ENCODE data around the gene ANKRD37. TPM values are rescaled to one million over a fixed set of nuclear protein-coding genes. Genes with fewer than 3 reads are reported as not detected.

ANKRD37 gene
- total RNA-seq, 1 donor: 22.8 TPM

GRCh38 chr4:185382754-185383153 is 13.9 kb upstream of the ANKRD37 start:
- Histone ChIP-seq H3K4me3 (ENCODE audit: insufficient read depth, low read length) (no peak overlapping the region), H3K79me2 (ENCODE audit: insufficient read depth, low read length) (no peaks in the 10 kb centered on the region), H3K27me3 (ENCODE audit: insufficient read depth, low read length) (no peaks in the 10 kb centered on the region), H3K9me3 (ENCODE audit: low read depth, low read length) (no peaks in the 10 kb centered on the region), H3K36me3 (ENCODE audit: insufficient read depth, low read length) (peaks cover 11% of the 10 kb centered on the region), H3K4me2 (ENCODE audit: insufficient read depth, low read length) (no peak overlapping the region), H2AFZ (ENCODE audit: low read length) (no peak overlapping the region), H3K4me1 (ENCODE audit: insufficient read depth, low read length) (peaks cover 11% of the 10 kb centered on the region), H4K20me1 (ENCODE audit: insufficient read depth, low read length) (no peaks in the 10 kb centered on the region), H3K27ac (ENCODE audit: low read depth, low read length) (no peak overlapping the region)
- no peak for TF ChIP-seq CTCF (IDR thresholded peaks at IDR 0.05; ENCODE audit: extremely low read depth, low read depth, low read length)
- no peak for DNase-seq (ENCODE audit: insufficient read length, low spot score, missing footprints)

- no peaks in the 10 kb centered on the region for H3K27me3 ChIP-seq (ENCODE audit: insufficient read depth, low read length)
- H3K4me3 ChIP-seq (ENCODE audit: insufficient read depth, low read length): no peak overlapping the region
- H4K20me1 ChIP-seq (ENCODE audit: insufficient read depth, low read length): no peaks in the 10 kb centered on the region
- no peak for TF ChIP-seq CTCF (IDR thresholded peaks at IDR 0.05; ENCODE audit: extremely low read depth, low read depth, low read length)
- peaks cover 4% of the 10 kb centered on the region for H3K36me3 ChIP-seq (ENCODE audit: insufficient read depth, low read length)
- peaks cover 11% of the 10 kb centered on the region for H3K4me1 ChIP-seq (ENCODE audit: insufficient read depth, low read length)
- no peaks in the 10 kb centered on the region for H3K9me3 ChIP-seq (ENCODE audit: low read depth, low read length)
- no peak overlapping the region for H2AFZ ChIP-seq (ENCODE audit: low read length)
- no peaks in the 10 kb centered on the region for H3K79me2 ChIP-seq (ENCODE audit: insufficient read depth, low read length)
- no peak for DNase-seq (ENCODE audit: insufficient read length, low spot score, missing footprints)
- H3K4me2 ChIP-seq (ENCODE audit: insufficient read depth, low read length): no peak overlapping the region
- H3K27ac ChIP-seq (ENCODE audit: low read depth, low read length): no peak overlapping the region
Measured at GRCh38 chr4:185383451-185383850, 13.2 kb upstream of the ANKRD37 start.

DNA sequence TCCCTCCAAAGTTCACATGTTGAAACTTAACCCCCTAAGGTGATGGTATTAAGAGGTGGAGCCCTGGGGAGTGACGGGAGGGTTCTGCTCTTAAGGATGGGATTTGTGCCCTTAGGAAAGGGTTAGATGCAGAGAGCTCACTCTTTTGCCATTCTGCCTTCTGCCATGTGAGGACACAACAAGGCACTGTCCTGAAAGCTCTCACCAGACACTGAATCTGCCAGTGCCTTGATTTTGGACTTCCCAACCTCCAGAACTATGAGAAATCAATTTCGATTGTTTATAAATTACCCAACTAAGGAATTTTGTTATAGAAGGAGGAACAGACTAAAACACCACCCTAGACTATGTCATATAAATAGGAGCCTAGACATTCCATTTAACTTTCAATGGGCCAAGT is 12.6 kb upstream of the ANKRD37 start:
- H3K27ac ChIP-seq (ENCODE audit: low read depth, low read length): no peak overlapping the region
- H3K4me3 ChIP-seq (ENCODE audit: insufficient read depth, low read length): no peak overlapping the region
- no peaks in the 10 kb centered on the region for H3K27me3 ChIP-seq (ENCODE audit: insufficient read depth, low read length)
- H3K4me1 ChIP-seq (ENCODE audit: insufficient read depth, low read length): peaks cover 11% of the 10 kb centered on the region
- no peaks in the 10 kb centered on the region for H3K79me2 ChIP-seq (ENCODE audit: insufficient read depth, low read length)
- DNase-seq (ENCODE audit: insufficient read length, low spot score, missing footprints): no peak
- no peaks in the 10 kb centered on the region for H3K36me3 ChIP-seq (ENCODE audit: insufficient read depth, low read length)
- H3K9me3 ChIP-seq (ENCODE audit: low read depth, low read length): no peaks in the 10 kb centered on the region
- H3K4me2 ChIP-seq (ENCODE audit: insufficient read depth, low read length): no peak overlapping the region
- TF ChIP-seq CTCF (IDR thresholded peaks at IDR 0.05; ENCODE audit: extremely low read depth, low read depth, low read length): no peak
- H2AFZ ChIP-seq (ENCODE audit: low read length): no peak overlapping the region
- no peaks in the 10 kb centered on the region for H4K20me1 ChIP-seq (ENCODE audit: insufficient read depth, low read length)

GRCh38 chr4:185384930-185385331 is 11.7 kb upstream of the ANKRD37 start:
- Histone ChIP-seq H3K36me3 (ENCODE audit: insufficient read depth, low read length) (no peaks in the 10 kb centered on the region), H3K27me3 (ENCODE audit: insufficient read depth, low read length) (no peaks in the 10 kb centered on the region), H3K27ac (ENCODE audit: low read depth, low read length) (no peak overlapping the region), H2AFZ (ENCODE audit: low read length) (peak overlapping the region; percentile 32), H3K9me3 (ENCODE audit: low read depth, low read length) (no peaks in the 10 kb centered on the region), H4K20me1 (ENCODE audit: insufficient read depth, low read length) (no peaks in the 10 kb centered on the region), H3K4me2 (ENCODE audit: insufficient read depth, low read length) (peak overlapping the region; percentile 51), H3K4me3 (ENCODE audit: insufficient read depth, low read length) (no peak overlapping the region), H3K79me2 (ENCODE audit: insufficient read depth, low read length) (no peaks in the 10 kb centered on the region), H3K4me1 (ENCODE audit: insufficient read depth, low read length) (peaks cover 11% of the 10 kb centered on the region)
- no peak for TF ChIP-seq CTCF (IDR thresholded peaks at IDR 0.05; ENCODE audit: extremely low read depth, low read depth, low read length)
- DNase-seq (ENCODE audit: insufficient read length, low spot score, missing footprints): no peak
